ENCODE results near the gene DNAAF5.
A peak's percentile ranks its signal among the peaks of the same experiment; 100 is the strongest.

Gene DNAAF5

DNA sequence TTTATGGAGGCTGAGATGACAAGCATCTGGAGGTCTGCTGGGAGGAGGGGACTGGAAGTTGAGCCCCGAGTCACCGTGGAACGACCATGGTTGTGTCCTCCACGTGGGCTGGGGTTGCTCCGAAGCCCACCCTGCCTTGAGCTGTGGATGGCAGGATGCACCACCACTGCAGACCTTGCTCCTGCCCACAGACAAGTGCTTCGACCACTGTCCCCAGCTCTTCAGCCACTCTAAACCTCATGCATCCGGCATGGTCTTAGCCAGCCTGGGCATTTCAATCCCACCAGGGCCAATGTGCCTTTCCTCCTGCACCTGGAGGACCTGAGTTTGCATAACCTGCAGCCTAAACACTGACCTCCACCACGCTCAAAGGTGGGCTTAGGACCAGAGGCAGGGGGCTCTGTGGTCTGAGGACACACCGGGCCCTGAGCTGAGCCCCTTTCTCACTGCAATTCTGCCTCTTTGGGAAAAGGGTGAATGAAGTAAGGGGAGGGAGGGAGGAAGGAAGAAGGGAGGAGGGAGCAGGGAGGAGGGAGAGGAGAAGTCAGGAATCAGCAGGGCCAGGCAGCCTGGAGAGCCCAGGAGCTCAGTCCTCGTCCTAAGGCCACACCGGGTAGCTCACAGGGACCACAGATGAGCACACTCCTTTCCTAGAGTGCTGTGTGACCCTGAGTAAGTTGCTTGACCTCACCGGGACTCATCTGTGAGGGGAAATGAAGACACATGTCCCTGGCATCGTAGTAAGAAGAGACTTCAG lies 44.8 kb upstream of the DNAAF5 start:
- WGBS, 2 donors (ENCODE audit: extremely low coverage in 2 of 2, insufficient read length in 2 of 2, insufficient replicate concordance in 1 of 2): no CpG with 5 or more reads among the region's 13 CpGs
- H3K4me3 ChIP-seq (ENCODE audit: low read length in 2 of 2): no peak overlapping the region
- no peak overlapping the region for H3K4ac ChIP-seq (ENCODE audit: low read length)
- H4K8ac ChIP-seq (ENCODE audit: low read depth, low read length): no peak overlapping the region
- H3K27ac ChIP-seq (replicated peaks; ENCODE audit: low read length): no peak overlapping the region
- H2BK120ac ChIP-seq (ENCODE audit: low read depth, low read length): no peak overlapping the region
- no peak overlapping the region for H4K91ac ChIP-seq (ENCODE audit: low read depth, low read length, poor library complexity)
- peaks cover 5% of the 10 kb centered on the region for H3K79me1 ChIP-seq (ENCODE audit: low read depth, low read length)
- no peak overlapping the region for H3K18ac ChIP-seq (ENCODE audit: low read length)
- H2BK12ac ChIP-seq (ENCODE audit: low read length): no peak overlapping the region
- DNase-seq (ENCODE audit: low spot score): no peak
- H3K4me2 ChIP-seq (ENCODE audit: insufficient read depth, low read length, poor library complexity, severe bottlenecking): no peak overlapping the region
- H2BK15ac ChIP-seq (ENCODE audit: low read length): no peak overlapping the region
- H3K14ac ChIP-seq (ENCODE audit: low read length): peak overlapping the region; percentile 98
- no peak overlapping the region for H3K23ac ChIP-seq (ENCODE audit: low read depth, low read length, poor library complexity)
- H3K27me3 ChIP-seq (ENCODE audit: control insufficient read depth in 3 of 3, insufficient read depth in 3 of 3, low read depth in 1 of 3, low read length in 3 of 3): no peaks in the 10 kb centered on the region
- peaks cover 0 to 13% of the 10 kb centered on the region in 2 donors for H3K36me3 ChIP-seq (replicated peaks in 1 of 2; ENCODE audit: control insufficient read depth in 2 of 2, insufficient read depth in 2 of 2, low read length in 2 of 2)
- no peak overlapping the region for H2AFZ ChIP-seq (ENCODE audit: low read length)
- peaks cover 3 to 16% of the 10 kb centered on the region in 2 donors for H3K9me3 ChIP-seq (replicated peaks in 1 of 2; ENCODE audit: control insufficient read depth in 2 of 2, insufficient read depth in 1 of 2, low read depth in 1 of 2, low read length in 2 of 2)
- no peak overlapping the region for H3K9ac ChIP-seq (ENCODE audit: low read depth, low read length, poor library complexity)
- H3K4me1 ChIP-seq (ENCODE audit: control insufficient read depth in 2 of 2, insufficient read depth in 1 of 2, low read depth in 1 of 2, low read length in 2 of 2): no peaks in the 10 kb centered on the region
- no peak overlapping the region for H2AK5ac ChIP-seq (ENCODE audit: low read depth, low read length)
- H2BK5ac ChIP-seq (ENCODE audit: low read length): no peak overlapping the region

DNA sequence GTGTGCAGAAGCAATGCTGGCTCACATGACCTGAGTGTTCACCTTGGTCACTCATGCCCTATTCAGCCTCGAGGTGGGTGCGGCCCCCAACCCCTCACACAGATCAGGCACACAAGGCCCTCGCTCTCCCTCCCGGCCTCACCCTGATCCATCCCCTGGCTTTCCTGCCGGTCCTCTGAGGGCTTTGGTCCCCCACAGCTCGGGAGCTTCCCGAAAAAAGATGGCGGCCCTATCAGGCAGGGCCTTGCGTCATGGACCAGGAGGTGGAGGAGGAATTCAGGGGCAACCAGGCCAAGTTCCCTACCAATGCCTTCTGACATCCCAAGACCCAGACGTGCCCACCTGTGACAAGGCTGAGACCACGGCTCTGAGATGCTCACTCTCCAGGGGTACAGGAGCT lies 43.7 kb upstream of the DNAAF5 start:
- Histone ChIP-seq H4K91ac (ENCODE audit: low read depth, low read length, poor library complexity) (no peak overlapping the region), H3K18ac (ENCODE audit: low read length) (no peak overlapping the region), H3K14ac (ENCODE audit: low read length) (peak overlapping the region; percentile 79), H3K79me1 (ENCODE audit: low read depth, low read length) (peaks cover 5% of the 10 kb centered on the region), H2BK120ac (ENCODE audit: low read depth, low read length) (no peak overlapping the region), H3K4me1 (ENCODE audit: control insufficient read depth in 2 of 2, insufficient read depth in 1 of 2, low read depth in 1 of 2, low read length in 2 of 2) (no peaks in the 10 kb centered on the region), H2BK5ac (ENCODE audit: low read length) (no peak overlapping the region), H3K27me3 (ENCODE audit: control insufficient read depth in 3 of 3, insufficient read depth in 3 of 3, low read depth in 1 of 3, low read length in 3 of 3) (no peaks in the 10 kb centered on the region), H3K23ac (ENCODE audit: low read depth, low read length, poor library complexity) (peak overlapping the region; percentile 34), H3K4ac (ENCODE audit: low read length) (peak overlapping the region; percentile 43), H3K4me2 (ENCODE audit: insufficient read depth, low read length, poor library complexity, severe bottlenecking) (no peak overlapping the region), H2AFZ (ENCODE audit: low read length) (no peak overlapping the region), H3K9me3 (replicated peaks in 1 of 2; ENCODE audit: control insufficient read depth in 2 of 2, insufficient read depth in 1 of 2, low read depth in 1 of 2, low read length in 2 of 2) (peaks cover 3 to 21% of the 10 kb centered on the region in 2 donors), H2AK5ac (ENCODE audit: low read depth, low read length) (no peak overlapping the region), H4K8ac (ENCODE audit: low read depth, low read length) (no peak overlapping the region), H3K4me3 (ENCODE audit: low read length in 2 of 2) (no peak overlapping the region), H3K36me3 (replicated peaks in 1 of 2; ENCODE audit: control insufficient read depth in 2 of 2, insufficient read depth in 2 of 2, low read length in 2 of 2) (peaks cover 0 to 10% of the 10 kb centered on the region in 2 donors), H2BK15ac (ENCODE audit: low read length) (no peak overlapping the region), H2BK12ac (ENCODE audit: low read length) (no peak overlapping the region), H3K27ac (replicated peaks; ENCODE audit: low read length) (no peak overlapping the region), H3K9ac (ENCODE audit: low read depth, low read length, poor library complexity) (no peak overlapping the region)
- DNase-seq (ENCODE audit: low spot score): no peak
- no CpG with 5 or more reads among the region's 11 CpGs for WGBS, 2 donors (ENCODE audit: extremely low coverage in 2 of 2, insufficient read length in 2 of 2, insufficient replicate concordance in 1 of 2)

DNA sequence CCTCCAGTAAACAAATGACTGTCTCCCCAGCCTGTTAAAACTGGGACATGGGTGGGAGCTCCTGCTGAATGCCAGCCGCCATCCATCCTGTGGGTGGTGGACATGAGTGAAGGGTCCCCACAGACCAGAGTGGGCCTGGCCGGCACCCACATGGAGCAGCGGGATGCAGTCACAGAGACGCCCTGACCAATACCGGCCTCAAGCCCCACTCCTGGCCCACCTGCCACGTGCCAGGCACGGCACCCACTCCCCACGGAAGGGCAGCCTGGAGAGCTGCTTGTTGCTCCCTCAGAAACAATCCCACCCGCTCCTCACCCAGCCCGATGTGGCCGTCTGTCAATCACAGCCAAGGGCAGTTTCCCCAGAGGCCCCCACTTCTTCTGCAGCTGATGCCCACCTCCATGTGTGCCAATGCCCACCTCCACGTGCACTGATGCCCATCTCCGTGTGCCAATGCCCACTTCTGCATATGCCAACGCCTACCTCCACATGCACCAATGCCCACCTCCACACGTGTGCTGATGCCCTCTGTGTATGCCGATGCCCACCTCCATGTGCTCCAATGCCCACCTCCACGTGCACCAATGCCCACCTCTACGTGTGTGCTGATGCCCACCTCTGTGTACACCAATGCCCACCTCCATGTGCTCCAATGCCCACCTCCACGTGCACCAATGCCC lies 42.8 kb upstream of the DNAAF5 start:
- Histone ChIP-seq H2BK5ac (ENCODE audit: low read length) (no peak overlapping the region), H3K4ac (ENCODE audit: low read length) (no peak overlapping the region), H3K27me3 (ENCODE audit: control insufficient read depth in 3 of 3, insufficient read depth in 3 of 3, low read depth in 1 of 3, low read length in 3 of 3) (no peaks in the 10 kb centered on the region), H3K14ac (ENCODE audit: low read length) (no peak overlapping the region), H3K4me2 (ENCODE audit: insufficient read depth, low read length, poor library complexity, severe bottlenecking) (no peak overlapping the region), H2BK15ac (ENCODE audit: low read length) (no peak overlapping the region), H4K8ac (ENCODE audit: low read depth, low read length) (no peak overlapping the region), H3K9ac (ENCODE audit: low read depth, low read length, poor library complexity) (peak overlapping the region; percentile 21), H3K27ac (replicated peaks; ENCODE audit: low read length) (no peak overlapping the region), H3K18ac (ENCODE audit: low read length) (no peak overlapping the region), H2AFZ (ENCODE audit: low read length) (no peak overlapping the region), H3K4me1 (ENCODE audit: control insufficient read depth in 2 of 2, insufficient read depth in 1 of 2, low read depth in 1 of 2, low read length in 2 of 2) (no peaks in the 10 kb centered on the region), H2BK120ac (ENCODE audit: low read depth, low read length) (peak overlapping the region; percentile 72), H2AK5ac (ENCODE audit: low read depth, low read length) (no peak overlapping the region), H3K36me3 (replicated peaks in 1 of 2; ENCODE audit: control insufficient read depth in 2 of 2, insufficient read depth in 2 of 2, low read length in 2 of 2) (peaks cover 0 to 12% of the 10 kb centered on the region in 2 donors), H3K9me3 (replicated peaks in 1 of 2; ENCODE audit: control insufficient read depth in 2 of 2, insufficient read depth in 1 of 2, low read depth in 1 of 2, low read length in 2 of 2) (peaks cover 8 to 25% of the 10 kb centered on the region in 2 donors), H3K23ac (ENCODE audit: low read depth, low read length, poor library complexity) (peak overlapping the region; percentile 73), H4K91ac (ENCODE audit: low read depth, low read length, poor library complexity) (no peak overlapping the region), H2BK12ac (ENCODE audit: low read length) (no peak overlapping the region), H3K79me1 (ENCODE audit: low read depth, low read length) (peaks cover 5% of the 10 kb centered on the region), H3K4me3 (ENCODE audit: low read length in 2 of 2) (no peak overlapping the region)
- whole genome bisulfite sequencing, 2 donors (ENCODE audit: extremely low coverage in 2 of 2, insufficient read length in 2 of 2, insufficient replicate concordance in 1 of 2): no CpG with 5 or more reads among the region's 19 CpGs
- DNase-seq (ENCODE audit: low spot score): no peak

DNA sequence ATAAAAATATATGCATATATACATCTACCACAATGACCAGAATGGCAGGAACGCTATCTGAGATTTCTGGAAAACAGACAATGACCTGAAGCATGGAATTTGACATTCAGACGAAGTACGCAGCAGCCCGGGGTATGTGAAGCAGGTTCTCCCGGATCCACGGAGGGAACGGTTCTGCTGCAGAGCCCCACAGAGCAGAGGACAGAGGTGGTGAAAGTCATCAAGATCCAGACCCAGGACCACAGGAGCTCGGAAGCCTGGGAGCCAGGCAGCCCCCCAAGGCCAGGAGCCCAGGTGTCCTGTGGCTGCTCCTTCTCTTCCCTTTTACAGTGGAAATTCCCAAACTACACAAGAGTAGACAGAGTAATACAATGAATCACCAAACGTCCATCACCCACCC lies 42.1 kb upstream of the DNAAF5 start:
- no peak overlapping the region for H3K27ac ChIP-seq (replicated peaks; ENCODE audit: low read length)
- no peak overlapping the region for H2BK120ac ChIP-seq (ENCODE audit: low read depth, low read length)

More for the DNA sequence above, 42.1 kb upstream of the DNAAF5 start:
- Histone ChIP-seq H3K4ac (ENCODE audit: low read length) (no peak overlapping the region), H2BK15ac (ENCODE audit: low read length) (no peak overlapping the region), H3K18ac (ENCODE audit: low read length) (no peak overlapping the region), H2AK5ac (ENCODE audit: low read depth, low read length) (no peak overlapping the region), H3K9me3 (replicated peaks in 1 of 2; ENCODE audit: control insufficient read depth in 2 of 2, insufficient read depth in 1 of 2, low read depth in 1 of 2, low read length in 2 of 2) (peaks cover 11 to 25% of the 10 kb centered on the region in 2 donors), H4K91ac (ENCODE audit: low read depth, low read length, poor library complexity) (no peak overlapping the region), H3K9ac (ENCODE audit: low read depth, low read length, poor library complexity) (no peak overlapping the region), H3K4me2 (ENCODE audit: insufficient read depth, low read length, poor library complexity, severe bottlenecking) (no peak overlapping the region), H4K8ac (ENCODE audit: low read depth, low read length) (no peak overlapping the region), H3K36me3 (replicated peaks in 1 of 2; ENCODE audit: control insufficient read depth in 2 of 2, insufficient read depth in 2 of 2, low read length in 2 of 2) (peaks cover 0 to 9% of the 10 kb centered on the region in 2 donors), H3K79me1 (ENCODE audit: low read depth, low read length) (peaks cover 5% of the 10 kb centered on the region), H3K4me1 (ENCODE audit: control insufficient read depth in 2 of 2, insufficient read depth in 1 of 2, low read depth in 1 of 2, low read length in 2 of 2) (no peaks in the 10 kb centered on the region), H2AFZ (ENCODE audit: low read length) (no peak overlapping the region), H3K27me3 (ENCODE audit: control insufficient read depth in 3 of 3, insufficient read depth in 3 of 3, low read depth in 1 of 3, low read length in 3 of 3) (no peaks in the 10 kb centered on the region), H3K4me3 (ENCODE audit: low read length in 2 of 2) (no peak overlapping the region), H3K23ac (ENCODE audit: low read depth, low read length, poor library complexity) (no peak overlapping the region), H2BK5ac (ENCODE audit: low read length) (no peak overlapping the region), H2BK12ac (ENCODE audit: low read length) (no peak overlapping the region), H3K14ac (ENCODE audit: low read length) (no peak overlapping the region)
- no peak for DNase-seq (ENCODE audit: low spot score)
- WGBS, 2 donors (ENCODE audit: extremely low coverage in 2 of 2, insufficient read length in 2 of 2, insufficient replicate concordance in 1 of 2): no CpG with 5 or more reads among the region's 9 CpGs

Data from neuronal stem cell (in vitro differentiated cells).